Neuronal stem cell (in vitro differentiated cells): ENCODE measurements around the gene FAM25G.

ENCODE experiments used
- DNase-seq: peaks from one replicate; pipeline ENCODE4 v3.0.0-alpha.2; 2013; ENCODE audit warnings: low spot score
- H2AFZ ChIP-seq: one replicate; pipeline ENCODE4 v1.6.1; 2013; ENCODE audit warnings: mild to moderate bottlenecking, low read length, inconsistent platforms
- H2AK5ac ChIP-seq: 2 replicates; pipeline ENCODE4 v1.6.1; 2013; ENCODE audit warnings: low read depth, mild to moderate bottlenecking, inconsistent platforms, low read length, moderate library complexity, mixed read lengths
- H2BK120ac ChIP-seq: 2 replicates; pipeline ENCODE4 v1.6.1; 2013; ENCODE audit warnings: low read depth, mild to moderate bottlenecking, inconsistent platforms, low read length, moderate library complexity, mixed read lengths
- H2BK12ac ChIP-seq: one replicate; pipeline ENCODE4 v1.6.1; 2013; ENCODE audit warnings: low read length, inconsistent platforms
- H2BK15ac ChIP-seq: 2 replicates; pipeline ENCODE4 v1.6.1; 2013; ENCODE audit warnings: mild to moderate bottlenecking, low read length, inconsistent platforms, mixed read lengths
- H2BK5ac ChIP-seq: one replicate; pipeline ENCODE4 v1.6.1; 2013; ENCODE audit warnings: inconsistent platforms, mild to moderate bottlenecking, low read length, moderate library complexity
- H3K14ac ChIP-seq: one replicate; pipeline ENCODE4 v1.6.1; 2013; ENCODE audit warnings: low read length, inconsistent platforms
- H3K18ac ChIP-seq: 2 replicates; pipeline ENCODE4 v1.6.1; 2013; ENCODE audit warnings: low read length, inconsistent platforms
- H3K23ac ChIP-seq: 2 replicates; pipeline ENCODE4 v1.6.1; 2013; ENCODE audit warnings: low read depth, mild to moderate bottlenecking, mixed read lengths, low read length, inconsistent platforms; ENCODE audit not compliant: poor library complexity
- H3K27ac ChIP-seq: replicated peaks from 3 replicates; pipeline ENCODE4 v1.5.1; 2013; ENCODE audit warnings: low read length, inconsistent platforms
- H3K27me3 ChIP-seq, 3 experiments: 2 replicates each; pipeline ENCODE4 v1.6.1; 2013; ENCODE audit warnings: low read length in 3 of 3, mild to moderate bottlenecking in 2 of 3, inconsistent platforms in 1 of 3, low read depth in 1 of 3, mixed read lengths in 1 of 3, moderate library complexity in 1 of 3; ENCODE audit not compliant: control insufficient read depth in 3 of 3, insufficient read depth in 3 of 3
- H3K36me3 ChIP-seq, 2 donors: replicated peaks in 1 of 2; 2 replicates each; pipeline ENCODE4 v1.6.1; 2013; ENCODE audit warnings: low read length in 2 of 2; ENCODE audit not compliant: control insufficient read depth in 2 of 2, insufficient read depth in 2 of 2
- H3K4ac ChIP-seq: 2 replicates; pipeline ENCODE4 v1.6.1; 2013; ENCODE audit warnings: inconsistent platforms, mild to moderate bottlenecking, low read length, moderate library complexity
- H3K4me1 ChIP-seq, 2 donors: 1 replicate in 1 of 2; 2 replicates in 1 of 2; pipeline ENCODE4 v1.6.1; 2013; ENCODE audit warnings: low read length in 2 of 2, low read depth in 1 of 2; ENCODE audit not compliant: control insufficient read depth in 2 of 2, insufficient read depth in 1 of 2
- H3K4me2 ChIP-seq: one replicate; pipeline ENCODE4 v1.6.1; 2013; ENCODE audit warnings: mild to moderate bottlenecking, low read length, inconsistent platforms; ENCODE audit not compliant: insufficient read depth, poor library complexity, severe bottlenecking
- H3K4me3 ChIP-seq, 2 donors: 2 replicates each; pipeline ENCODE4 v1.5.1; 2013; ENCODE audit warnings: low read length in 2 of 2, mild to moderate bottlenecking in 2 of 2, inconsistent platforms in 1 of 2, moderate library complexity in 1 of 2
- H3K79me1 ChIP-seq: one replicate; pipeline ENCODE4 v1.6.1; 2013; ENCODE audit warnings: low read depth, mild to moderate bottlenecking, inconsistent platforms, low read length, moderate library complexity
- H3K9ac ChIP-seq: one replicate; pipeline ENCODE4 v1.6.1; 2013; ENCODE audit warnings: mild to moderate bottlenecking, low read depth, low read length, inconsistent platforms; ENCODE audit not compliant: poor library complexity
- H3K9me3 ChIP-seq, 2 donors: replicated peaks in 1 of 2; 2 replicates each; pipeline versions ENCODE3 to v1.6.1; 2013; ENCODE audit warnings: low read length in 2 of 2, mild to moderate bottlenecking in 2 of 2, inconsistent platforms in 1 of 2, low read depth in 1 of 2, mixed read lengths in 1 of 2, moderate library complexity in 1 of 2; ENCODE audit not compliant: control insufficient read depth in 2 of 2, insufficient read depth in 1 of 2
- H4K8ac ChIP-seq: one replicate; pipeline ENCODE4 v1.6.1; 2013; ENCODE audit warnings: low read depth, mild to moderate bottlenecking, inconsistent platforms, low read length, moderate library complexity
- H4K91ac ChIP-seq: one replicate; pipeline ENCODE4 v1.6.1; 2013; ENCODE audit warnings: low read length, low read depth, mild to moderate bottlenecking, inconsistent platforms; ENCODE audit not compliant: poor library complexity
- WGBS, 2 donors: extraction: QIAGEN DNeasy Blood & Tissue Kit; methylation state at CpG; one replicate each; pipeline ENCODE4 v1.1.7; 2013; ENCODE audit warnings: missing lambda C conversion rate in 2 of 2, mixed read lengths in 1 of 2; ENCODE audit not compliant: insufficient read length in 2 of 2, insufficient replicate concordance in 1 of 2; ENCODE audit errors: extremely low coverage in 2 of 2; 5-methylcytosine and 5-hydroxymethylcytosine counted together

Gene FAM25G

GRCh38 chr10:47444047-47444446 is 47.5 kb downstream of the FAM25G start:
- Histone ChIP-seq H3K9ac (no peak overlapping the region), H3K23ac (no peak overlapping the region), H3K4me2 (no peak overlapping the region), H3K79me1 (no peaks in the 10 kb centered on the region), H4K91ac (no peak overlapping the region), H4K8ac (no peak overlapping the region), H3K27ac (no peak overlapping the region), H3K36me3 (no peaks in the 10 kb centered on the region), H3K9me3 (peaks cover 0 to 6% of the 10 kb centered on the region in 2 donors), H2BK15ac (no peak overlapping the region), H2AK5ac (no peak overlapping the region), H3K4me3 (no peak overlapping the region), H2BK5ac (no peak overlapping the region), H3K4me1 (peaks cover 0 to under 1% of the 10 kb centered on the region in 2 donors), H2BK12ac (no peak overlapping the region), H2BK120ac (no peak overlapping the region), H3K27me3 (peaks cover 0 to 3% (median 0%) of the 10 kb centered on the region in 3 experiments), H3K14ac (peak overlapping the region; percentile 23), H3K4ac (no peak overlapping the region), H2AFZ (no peak overlapping the region), H3K18ac (no peak overlapping the region)
- no CpG with 5 or more reads among the region's 2 CpGs for WGBS, 2 donors
- no peak for DNase-seq

GRCh38 chr10:47443145-47443544 is 48.4 kb downstream of the FAM25G start:
- H2AFZ ChIP-seq, result no peak overlapping the region
- no peak overlapping the region for H3K27ac ChIP-seq
- H4K91ac ChIP-seq, result no peak overlapping the region
- H2BK5ac ChIP-seq, result no peak overlapping the region
- H2AK5ac ChIP-seq, result no peak overlapping the region
- H3K9me3 ChIP-seq, result peaks cover 0 to 6% of the 10 kb centered on the region in 2 donors
- no peaks in the 10 kb centered on the region for H3K36me3 ChIP-seq
- no peak overlapping the region for H3K4me3 ChIP-seq
- no peak overlapping the region for H3K9ac ChIP-seq
- no peak for DNase-seq
- H3K4me1 ChIP-seq, result peaks cover 0 to 2% of the 10 kb centered on the region in 2 donors
- H3K27me3 ChIP-seq, result no peaks in the 10 kb centered on the region
- H3K14ac ChIP-seq, result no peak overlapping the region
- H4K8ac ChIP-seq, result no peak overlapping the region
- no peak overlapping the region for H3K23ac ChIP-seq
- H2BK12ac ChIP-seq, result no peak overlapping the region
- no peak overlapping the region for H3K18ac ChIP-seq
- H2BK15ac ChIP-seq, result no peak overlapping the region
- H3K4ac ChIP-seq, result no peak overlapping the region
- H3K4me2 ChIP-seq, result no peak overlapping the region
- no peak overlapping the region for H2BK120ac ChIP-seq
- no CpG with 5 or more reads among the region's 2 CpGs for WGBS, 2 donors
- no peaks in the 10 kb centered on the region for H3K79me1 ChIP-seq

GRCh38 chr10:47442351-47442750 is 49.1 kb downstream of the FAM25G start:
- H2AK5ac ChIP-seq, result no peak overlapping the region
- no peaks in the 10 kb centered on the region for H3K27me3 ChIP-seq
- no CpG with 5 or more reads among the region's 5 CpGs for WGBS, 2 donors
- H3K18ac ChIP-seq, result no peak overlapping the region
- H2AFZ ChIP-seq, result no peak overlapping the region
- no peak overlapping the region for H2BK120ac ChIP-seq
- no peak overlapping the region for H3K9ac ChIP-seq
- no peak overlapping the region for H4K8ac ChIP-seq
- peak overlapping the region; percentile 35 for H3K23ac ChIP-seq
- H2BK15ac ChIP-seq, result no peak overlapping the region
- no peak overlapping the region for H2BK5ac ChIP-seq
- no peak overlapping the region for H3K4ac ChIP-seq
- H3K27ac ChIP-seq, result no peak overlapping the region
- H2BK12ac ChIP-seq, result no peak overlapping the region
- no peaks in the 10 kb centered on the region for H3K36me3 ChIP-seq
- H3K79me1 ChIP-seq, result no peaks in the 10 kb centered on the region
- H4K91ac ChIP-seq, result no peak overlapping the region
- peaks cover 0 to 4% of the 10 kb centered on the region in 2 donors for H3K9me3 ChIP-seq
- H3K14ac ChIP-seq, result no peak overlapping the region
- DNase-seq, result no peak
- H3K4me2 ChIP-seq, result no peak overlapping the region
- peaks cover 0 to 2% of the 10 kb centered on the region in 2 donors for H3K4me1 ChIP-seq
- H3K4me3 ChIP-seq, result no peak overlapping the region

GRCh38 chr10:47441938-47442337 is 49.6 kb downstream of the FAM25G start:
- no CpG with 5 or more reads among the region's 4 CpGs for WGBS, 2 donors
- Histone ChIP-seq H2BK15ac (no peak overlapping the region), H3K9ac (no peak overlapping the region), H3K36me3 (no peaks in the 10 kb centered on the region), H4K91ac (no peak overlapping the region), H3K23ac (peak overlapping the region; percentile 35), H3K27ac (no peak overlapping the region), H3K27me3 (no peaks in the 10 kb centered on the region), H2AK5ac (no peak overlapping the region), H2BK5ac (no peak overlapping the region), H3K18ac (no peak overlapping the region), H3K4me1 (peaks cover 0 to 2% of the 10 kb centered on the region in 2 donors), H3K79me1 (no peaks in the 10 kb centered on the region), H2BK120ac (no peak overlapping the region), H4K8ac (no peak overlapping the region), H3K4ac (no peak overlapping the region), H2AFZ (no peak overlapping the region), H3K4me2 (no peak overlapping the region), H3K14ac (no peak overlapping the region), H3K9me3 (peaks cover 0 to 4% of the 10 kb centered on the region in 2 donors), H2BK12ac (no peak overlapping the region), H3K4me3 (no peak overlapping the region)
- no peak for DNase-seq
